ENCODE measurements around the gene SIX6.

DNA sequence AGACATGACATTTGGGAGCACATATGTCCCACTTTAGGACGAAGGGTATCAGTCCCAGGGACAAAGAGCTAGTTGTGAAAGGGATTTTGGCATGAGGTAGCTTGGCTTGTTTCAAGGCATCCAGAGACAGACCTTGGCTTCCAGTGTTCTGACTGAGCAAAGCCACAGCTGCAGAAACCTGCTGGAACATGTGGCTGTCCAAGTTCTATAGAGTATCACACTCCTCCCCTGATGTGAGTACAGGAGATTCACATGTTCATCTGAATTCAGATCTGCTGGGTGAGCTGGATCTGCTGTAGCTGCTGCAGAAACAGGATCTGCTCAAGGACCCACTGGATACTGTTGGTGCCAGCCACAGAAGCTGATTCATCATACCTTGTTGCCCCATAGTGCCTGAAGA, 13.0 kb upstream of the SIX6 start:
- TF ChIP-seq, protein P1, sequence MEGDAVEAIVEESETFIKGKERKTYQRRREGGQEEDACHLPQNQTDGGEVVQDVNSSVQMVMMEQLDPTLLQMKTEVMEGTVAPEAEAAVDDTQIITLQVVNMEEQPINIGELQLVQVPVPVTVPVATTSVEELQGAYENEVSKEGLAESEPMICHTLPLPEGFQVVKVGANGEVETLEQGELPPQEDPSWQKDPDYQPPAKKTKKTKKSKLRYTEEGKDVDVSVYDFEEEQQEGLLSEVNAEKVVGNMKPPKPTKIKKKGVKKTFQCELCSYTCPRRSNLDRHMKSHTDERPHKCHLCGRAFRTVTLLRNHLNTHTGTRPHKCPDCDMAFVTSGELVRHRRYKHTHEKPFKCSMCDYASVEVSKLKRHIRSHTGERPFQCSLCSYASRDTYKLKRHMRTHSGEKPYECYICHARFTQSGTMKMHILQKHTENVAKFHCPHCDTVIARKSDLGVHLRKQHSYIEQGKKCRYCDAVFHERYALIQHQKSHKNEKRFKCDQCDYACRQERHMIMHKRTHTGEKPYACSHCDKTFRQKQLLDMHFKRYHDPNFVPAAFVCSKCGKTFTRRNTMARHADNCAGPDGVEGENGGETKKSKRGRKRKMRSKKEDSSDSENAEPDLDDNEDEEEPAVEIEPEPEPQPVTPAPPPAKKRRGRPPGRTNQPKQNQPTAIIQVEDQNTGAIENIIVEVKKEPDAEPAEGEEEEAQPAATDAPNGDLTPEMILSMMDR (IDR thresholded peaks at IDR 0.05; ENCODE audit: low read length), result no peak
- TF ChIP-seq EZH2 (optimal IDR thresholded peaks at IDR 0.05; ENCODE audit: low read depth, low read length) (no peak), EZH2phosphoT487 (IDR thresholded peaks at IDR 0.05; ENCODE audit: low read length) (no peak)

Measured in MM.1S (cell line).